Measurements from ENCODE around the gene TENM4. TPM values are rescaled to one million over a fixed set of nuclear protein-coding genes. Genes with fewer than 3 reads are reported as not detected.

The TENM4 gene
- total and polyA plus RNA-seq, 10 of the 15 experiments (the other 5 are each of a cell fraction or from before 2014, with no cell fraction given), result 0.03 to 0.12 (median 0.06) TPM; not detected in 7

DNA sequence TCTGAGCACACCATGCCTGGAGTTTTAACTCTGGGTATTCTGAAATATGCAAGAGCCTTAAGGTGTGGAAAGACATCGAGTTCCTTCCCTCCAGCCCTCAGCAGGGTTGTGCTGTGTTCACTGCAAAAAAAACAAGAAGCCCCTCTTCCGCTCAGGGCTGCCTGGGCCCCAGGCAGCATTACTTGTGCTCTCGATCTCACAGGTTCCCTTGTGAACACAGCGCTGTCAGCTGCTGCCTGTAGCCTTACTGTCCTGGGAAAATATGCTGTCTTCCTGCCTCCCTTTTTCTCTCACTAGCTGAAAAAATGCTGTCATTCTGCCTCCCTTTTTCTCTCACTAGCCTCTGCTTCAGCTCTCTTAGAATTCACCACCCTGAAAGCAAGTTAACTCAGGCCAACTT is 15.7 kb upstream of the TENM4 start:
- intact Hi-C loops (cut with micrococcal nuclease; ENCODE audit: unreplicated experiment), result no loop called here
- Histone ChIP-seq H3K9me3 (replicated peaks; ENCODE audit: control insufficient read depth, insufficient read depth, low read length) (no peaks in the 10 kb centered on the region), H3K36me3 (ENCODE audit: control insufficient read depth in 2 of 2, insufficient read depth in 2 of 2, low read length in 1 of 2) (no peaks in the 10 kb centered on the region), H3K27ac (ENCODE audit: control insufficient read depth, insufficient read depth) (no peak overlapping the region), H3K9ac (ENCODE audit: control insufficient read depth, insufficient read depth, low read length) (no peak overlapping the region), H3K27me3 (replicated peaks in 1 of 2; ENCODE audit: control insufficient read depth in 2 of 2, insufficient read depth in 2 of 2, low read length in 1 of 2) (no peaks in the 10 kb centered on the region; a peak in 2 of 4 replicates), H4K20me1 (ENCODE audit: control insufficient read depth, insufficient read depth) (no peaks in the 10 kb centered on the region), H2AFZ (ENCODE audit: control insufficient read depth, low read depth, low read length) (no peak overlapping the region), H3K4me2 (ENCODE audit: control insufficient read depth, insufficient read depth) (no peak overlapping the region), H3K4me3 (no peak overlapping the region), H3K4me1 (ENCODE audit: control insufficient read depth, insufficient read depth, low read length) (no peaks in the 10 kb centered on the region), H3K79me2 (ENCODE audit: control insufficient read depth, insufficient read depth, low read length) (no peaks in the 10 kb centered on the region)
- ChIA-PET RAD21 (ENCODE audit: unreplicated experiment) (interaction anchor here (2.2 to 4.5 kb wide), 2 partner anchors 27 to 37 kb away, joined by 6 to 21 read pairs; no protein-coding TSS in a partner anchor), POLR2A (no interaction called here), CTCF (interaction anchor here (1.9 to 11.3 kb wide), 2 partner anchors 35 to 55 kb away, joined by 12 to 124 read pairs; no protein-coding TSS in a partner anchor), SMC1A (ENCODE audit: uncharacterized antibody, unreplicated experiment) (interaction anchor here (1.0 to 1.1 kb wide), 2 partner anchors 10 to 26 kb away, joined by 3 to 4 read pairs; no protein-coding TSS in a partner anchor)
- FAIRE-seq (no peak), ATAC-seq (no peak), DNase-seq (ENCODE audit: low read depth, low spot score) (no peak)
- in situ Hi-C loops (cut with MboI), result no loop called here
- no TSS peak for BruUV-seq (replicated peaks)
- WGBS (ENCODE audit: insufficient coverage, insufficient replicate concordance, low lambda C conversion rate, missing lambda C conversion rate), result 0% methylated on average over 4 of the region's 4 CpGs
- TF ChIP-seq IRF4 (IDR thresholded peaks at IDR 0.05; ENCODE audit: low read depth, low read length) (no peak), RUNX3 (IDR thresholded peaks at IDR 0.05; ENCODE audit: low read length) (no peak)

DNA sequence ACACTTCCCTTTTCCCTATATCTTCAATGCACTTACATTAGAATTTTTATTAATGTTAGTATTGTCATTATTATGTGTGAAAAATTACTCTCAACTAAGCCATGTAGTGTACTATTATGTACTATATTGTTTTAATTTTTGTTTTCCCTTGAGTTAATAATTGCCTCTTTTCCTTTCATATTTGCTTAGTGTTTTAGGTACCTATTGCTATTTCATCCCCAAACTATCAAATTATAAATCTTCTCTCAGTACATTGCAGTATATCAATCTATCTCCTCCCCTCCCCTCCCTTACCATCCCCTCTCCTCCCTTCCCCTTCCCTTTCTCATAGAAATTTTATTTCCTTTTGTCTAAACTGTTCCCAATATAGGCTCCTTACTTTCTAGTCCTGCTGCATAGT is 12.8 kb upstream of the TENM4 start:
- ChIA-PET RAD21 (ENCODE audit: unreplicated experiment) (no interaction called here), POLR2A (no interaction called here), CTCF (interaction anchor here (0.6 kb wide), 1 partner anchor 53 kb away, joined by 3 read pairs; no protein-coding TSS in a partner anchor), SMC1A (ENCODE audit: uncharacterized antibody, unreplicated experiment) (no interaction called here)
- Histone ChIP-seq H3K9me3 (replicated peaks; ENCODE audit: control insufficient read depth, insufficient read depth, low read length) (no peaks in the 10 kb centered on the region), H3K27me3 (replicated peaks in 1 of 2; ENCODE audit: control insufficient read depth in 2 of 2, insufficient read depth in 2 of 2, low read length in 1 of 2) (no peaks in the 10 kb centered on the region; a peak in 2 of 4 replicates), H3K79me2 (ENCODE audit: control insufficient read depth, insufficient read depth, low read length) (no peaks in the 10 kb centered on the region), H2AFZ (ENCODE audit: control insufficient read depth, low read depth, low read length) (no peak overlapping the region), H3K27ac (ENCODE audit: control insufficient read depth, insufficient read depth) (no peak overlapping the region), H3K4me1 (ENCODE audit: control insufficient read depth, insufficient read depth, low read length) (no peaks in the 10 kb centered on the region), H4K20me1 (ENCODE audit: control insufficient read depth, insufficient read depth) (no peaks in the 10 kb centered on the region), H3K4me2 (ENCODE audit: control insufficient read depth, insufficient read depth) (no peak overlapping the region), H3K36me3 (ENCODE audit: control insufficient read depth in 2 of 2, insufficient read depth in 2 of 2, low read length in 1 of 2) (no peaks in the 10 kb centered on the region), H3K4me3 (no peak overlapping the region), H3K9ac (ENCODE audit: control insufficient read depth, insufficient read depth, low read length) (no peak overlapping the region)
- intact Hi-C loops (cut with micrococcal nuclease; ENCODE audit: unreplicated experiment), result no loop called here
- FAIRE-seq (no peak), ATAC-seq (no peak), DNase-seq (ENCODE audit: low read depth, low spot score) (no peak)
- BruUV-seq (replicated peaks), result no TSS peak
- in situ Hi-C loops (cut with MboI), result no loop called here
- no peak for TF ChIP-seq YY1 (IDR thresholded peaks at IDR 0.05; ENCODE audit: low read depth, low read length)
- TF ChIP-seq, protein P1, sequence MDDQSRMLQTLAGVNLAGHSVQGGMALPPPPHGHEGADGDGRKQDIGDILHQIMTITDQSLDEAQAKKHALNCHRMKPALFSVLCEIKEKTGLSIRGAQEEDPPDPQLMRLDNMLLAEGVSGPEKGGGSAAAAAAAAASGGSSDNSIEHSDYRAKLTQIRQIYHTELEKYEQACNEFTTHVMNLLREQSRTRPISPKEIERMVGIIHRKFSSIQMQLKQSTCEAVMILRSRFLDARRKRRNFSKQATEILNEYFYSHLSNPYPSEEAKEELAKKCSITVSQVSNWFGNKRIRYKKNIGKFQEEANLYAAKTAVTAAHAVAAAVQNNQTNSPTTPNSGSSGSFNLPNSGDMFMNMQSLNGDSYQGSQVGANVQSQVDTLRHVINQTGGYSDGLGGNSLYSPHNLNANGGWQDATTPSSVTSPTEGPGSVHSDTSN (IDR thresholded peaks at IDR 0.05; ENCODE audit: insufficient replicate concordance, low read depth, low read length), result no peak
- TF ChIP-seq, protein P2, sequence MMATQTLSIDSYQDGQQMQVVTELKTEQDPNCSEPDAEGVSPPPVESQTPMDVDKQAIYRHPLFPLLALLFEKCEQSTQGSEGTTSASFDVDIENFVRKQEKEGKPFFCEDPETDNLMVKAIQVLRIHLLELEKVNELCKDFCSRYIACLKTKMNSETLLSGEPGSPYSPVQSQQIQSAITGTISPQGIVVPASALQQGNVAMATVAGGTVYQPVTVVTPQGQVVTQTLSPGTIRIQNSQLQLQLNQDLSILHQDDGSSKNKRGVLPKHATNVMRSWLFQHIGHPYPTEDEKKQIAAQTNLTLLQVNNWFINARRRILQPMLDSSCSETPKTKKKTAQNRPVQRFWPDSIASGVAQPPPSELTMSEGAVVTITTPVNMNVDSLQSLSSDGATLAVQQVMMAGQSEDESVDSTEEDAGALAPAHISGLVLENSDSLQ (IDR thresholded peaks at IDR 0.05), result no peak
- TF ChIP-seq NRF1 (conservative IDR thresholded peaks at IDR 0.05; ENCODE audit: low read depth, low read length), result no peak
- TF ChIP-seq MXI1 (IDR thresholded peaks at IDR 0.05; ENCODE audit: low read depth, low read length), result no peak
- no peak for TF ChIP-seq TAF1 (IDR thresholded peaks at IDR 0.05; ENCODE audit: borderline replicate concordance, low read depth, low read length)
- no peak for TF ChIP-seq ZNF274 (IDR thresholded peaks at IDR 0.05; ENCODE audit: insufficient read depth, insufficient read length)
- TF ChIP-seq TCF7 (IDR thresholded peaks at IDR 0.05; ENCODE audit: borderline replicate concordance), result no peak
- TF ChIP-seq SUZ12 (IDR thresholded peaks at IDR 0.05; ENCODE audit: unreplicated experiment), result no peak
- TF ChIP-seq CHD1 (IDR thresholded peaks at IDR 0.05; ENCODE audit: low read depth, low read length), result no peak
- no peak for TF ChIP-seq NR2C1 (IDR thresholded peaks at IDR 0.05)
- no peak for TF ChIP-seq SMAD1 (IDR thresholded peaks at IDR 0.05; ENCODE audit: low read depth, partially characterized antibody)
- no peak for TF ChIP-seq SP1 (IDR thresholded peaks at IDR 0.05; ENCODE audit: low read depth, low read length)
- TF ChIP-seq MTA2 (IDR thresholded peaks at IDR 0.05; ENCODE audit: low read depth), result no peak
